ENCODE data around the gene CXCL13.
"Not testable (repeated sequence)": the region's sequence is repeated elsewhere in the genome, so short reads cannot be mapped to it uniquely, and the experiment has no call there.

Gene CXCL13

DNA sequence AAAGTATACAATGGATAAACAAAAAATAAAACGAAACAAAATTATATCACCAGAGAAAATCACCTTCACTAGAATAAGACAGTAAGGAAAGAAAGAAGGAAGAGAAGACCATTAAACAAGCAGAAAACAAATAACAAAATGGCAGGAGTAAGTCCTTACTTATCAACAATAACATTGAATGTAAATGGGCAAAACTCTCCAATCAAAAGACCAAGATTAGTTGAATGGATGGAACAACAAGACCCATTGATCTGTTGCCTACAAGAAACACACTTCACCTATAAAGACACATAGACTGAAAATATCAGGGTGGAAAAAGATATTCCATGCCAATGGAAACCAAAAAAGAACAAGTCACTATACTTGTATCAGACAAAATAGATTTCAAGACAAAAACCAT, 38.4 kb downstream of the CXCL13 start:
- H3K36me3 ChIP-seq (ENCODE audit: control insufficient read depth in 2 of 2, insufficient read depth in 1 of 2, low read length in 2 of 2); POLR2A ChIA-PET; CTCF ChIA-PET; H3K4me3 ChIP-seq (ENCODE audit: low read depth, low read length); H3K9me3 ChIP-seq (ENCODE audit: control insufficient read depth, insufficient read depth, low read depth, low read length); H3K4me1 ChIP-seq (ENCODE audit: control insufficient read depth, insufficient read depth, low read length); H3K27ac ChIP-seq (ENCODE audit: extremely low read depth, low read depth, low read length): not testable (repeated sequence)
- TF ChIP-seq SETDB1 (IDR thresholded peaks at IDR 0.05; ENCODE audit: insufficient read length, low read length) = peak; percentile 91

- no peaks in the 10 kb centered on the region for H3K9me3 ChIP-seq (ENCODE audit: control insufficient read depth, insufficient read depth, low read depth, low read length)
- H3K27ac ChIP-seq (ENCODE audit: extremely low read depth, low read depth, low read length) = no peak overlapping the region
- no peaks in the 10 kb centered on the region for H3K4me1 ChIP-seq (ENCODE audit: control insufficient read depth, insufficient read depth, low read length)
- no peaks in the 10 kb centered on the region for H3K36me3 ChIP-seq (ENCODE audit: control insufficient read depth in 2 of 2, insufficient read depth in 1 of 2, low read length in 2 of 2)
- no peak overlapping the region for H3K4me3 ChIP-seq (ENCODE audit: low read depth, low read length)
- TF ChIP-seq ZNF157 (tag by site-specific recombination; IDR thresholded peaks at IDR 0.05) = no peak
- no peak for TF ChIP-seq ZNF610 (tag by site-specific recombination; IDR thresholded peaks at IDR 0.05; ENCODE audit: borderline replicate concordance)
- no peak for TF ChIP-seq ZNF654 (tag by site-specific recombination; IDR thresholded peaks at IDR 0.05; ENCODE audit: low read depth)
- TF ChIP-seq ZNF629 (tag by site-specific recombination; IDR thresholded peaks at IDR 0.05) = no peak
- TF ChIP-seq, protein P1, sequence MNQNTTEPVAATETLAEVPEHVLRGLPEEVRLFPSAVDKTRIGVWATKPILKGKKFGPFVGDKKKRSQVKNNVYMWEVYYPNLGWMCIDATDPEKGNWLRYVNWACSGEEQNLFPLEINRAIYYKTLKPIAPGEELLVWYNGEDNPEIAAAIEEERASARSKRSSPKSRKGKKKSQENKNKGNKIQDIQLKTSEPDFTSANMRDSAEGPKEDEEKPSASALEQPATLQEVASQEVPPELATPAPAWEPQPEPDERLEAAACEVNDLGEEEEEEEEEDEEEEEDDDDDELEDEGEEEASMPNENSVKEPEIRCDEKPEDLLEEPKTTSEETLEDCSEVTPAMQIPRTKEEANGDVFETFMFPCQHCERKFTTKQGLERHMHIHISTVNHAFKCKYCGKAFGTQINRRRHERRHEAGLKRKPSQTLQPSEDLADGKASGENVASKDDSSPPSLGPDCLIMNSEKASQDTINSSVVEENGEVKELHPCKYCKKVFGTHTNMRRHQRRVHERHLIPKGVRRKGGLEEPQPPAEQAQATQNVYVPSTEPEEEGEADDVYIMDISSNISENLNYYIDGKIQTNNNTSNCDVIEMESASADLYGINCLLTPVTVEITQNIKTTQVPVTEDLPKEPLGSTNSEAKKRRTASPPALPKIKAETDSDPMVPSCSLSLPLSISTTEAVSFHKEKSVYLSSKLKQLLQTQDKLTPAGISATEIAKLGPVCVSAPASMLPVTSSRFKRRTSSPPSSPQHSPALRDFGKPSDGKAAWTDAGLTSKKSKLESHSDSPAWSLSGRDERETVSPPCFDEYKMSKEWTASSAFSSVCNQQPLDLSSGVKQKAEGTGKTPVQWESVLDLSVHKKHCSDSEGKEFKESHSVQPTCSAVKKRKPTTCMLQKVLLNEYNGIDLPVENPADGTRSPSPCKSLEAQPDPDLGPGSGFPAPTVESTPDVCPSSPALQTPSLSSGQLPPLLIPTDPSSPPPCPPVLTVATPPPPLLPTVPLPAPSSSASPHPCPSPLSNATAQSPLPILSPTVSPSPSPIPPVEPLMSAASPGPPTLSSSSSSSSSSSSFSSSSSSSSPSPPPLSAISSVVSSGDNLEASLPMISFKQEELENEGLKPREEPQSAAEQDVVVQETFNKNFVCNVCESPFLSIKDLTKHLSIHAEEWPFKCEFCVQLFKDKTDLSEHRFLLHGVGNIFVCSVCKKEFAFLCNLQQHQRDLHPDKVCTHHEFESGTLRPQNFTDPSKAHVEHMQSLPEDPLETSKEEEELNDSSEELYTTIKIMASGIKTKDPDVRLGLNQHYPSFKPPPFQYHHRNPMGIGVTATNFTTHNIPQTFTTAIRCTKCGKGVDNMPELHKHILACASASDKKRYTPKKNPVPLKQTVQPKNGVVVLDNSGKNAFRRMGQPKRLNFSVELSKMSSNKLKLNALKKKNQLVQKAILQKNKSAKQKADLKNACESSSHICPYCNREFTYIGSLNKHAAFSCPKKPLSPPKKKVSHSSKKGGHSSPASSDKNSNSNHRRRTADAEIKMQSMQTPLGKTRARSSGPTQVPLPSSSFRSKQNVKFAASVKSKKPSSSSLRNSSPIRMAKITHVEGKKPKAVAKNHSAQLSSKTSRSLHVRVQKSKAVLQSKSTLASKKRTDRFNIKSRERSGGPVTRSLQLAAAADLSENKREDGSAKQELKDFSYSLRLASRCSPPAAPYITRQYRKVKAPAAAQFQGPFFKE (tag by site-specific recombination; IDR thresholded peaks at IDR 0.05; ENCODE audit: borderline replicate concordance) = no peak
- no peak for TF ChIP-seq ZNF473 (tag by site-specific recombination; IDR thresholded peaks at IDR 0.05)
- no peak for TF ChIP-seq ZNF585B (tag by site-specific recombination; IDR thresholded peaks at IDR 0.05)
- TF ChIP-seq, protein P2, sequence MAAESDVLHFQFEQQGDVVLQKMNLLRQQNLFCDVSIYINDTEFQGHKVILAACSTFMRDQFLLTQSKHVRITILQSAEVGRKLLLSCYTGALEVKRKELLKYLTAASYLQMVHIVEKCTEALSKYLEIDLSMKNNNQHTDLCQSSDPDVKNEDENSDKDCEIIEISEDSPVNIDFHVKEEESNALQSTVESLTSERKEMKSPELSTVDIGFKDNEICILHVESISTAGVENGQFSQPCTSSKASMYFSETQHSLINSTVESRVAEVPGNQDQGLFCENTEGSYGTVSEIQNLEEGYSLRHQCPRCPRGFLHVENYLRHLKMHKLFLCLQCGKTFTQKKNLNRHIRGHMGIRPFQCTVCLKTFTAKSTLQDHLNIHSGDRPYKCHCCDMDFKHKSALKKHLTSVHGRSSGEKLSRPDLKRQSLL (tag by site-specific recombination; IDR thresholded peaks at IDR 0.05) = no peak
- TF ChIP-seq GFI1B (tag by site-specific recombination; IDR thresholded peaks at IDR 0.05) = no peak
- no peak for TF ChIP-seq SCRT2 (tag by site-specific recombination; IDR thresholded peaks at IDR 0.05)
- TF ChIP-seq, protein P3, sequence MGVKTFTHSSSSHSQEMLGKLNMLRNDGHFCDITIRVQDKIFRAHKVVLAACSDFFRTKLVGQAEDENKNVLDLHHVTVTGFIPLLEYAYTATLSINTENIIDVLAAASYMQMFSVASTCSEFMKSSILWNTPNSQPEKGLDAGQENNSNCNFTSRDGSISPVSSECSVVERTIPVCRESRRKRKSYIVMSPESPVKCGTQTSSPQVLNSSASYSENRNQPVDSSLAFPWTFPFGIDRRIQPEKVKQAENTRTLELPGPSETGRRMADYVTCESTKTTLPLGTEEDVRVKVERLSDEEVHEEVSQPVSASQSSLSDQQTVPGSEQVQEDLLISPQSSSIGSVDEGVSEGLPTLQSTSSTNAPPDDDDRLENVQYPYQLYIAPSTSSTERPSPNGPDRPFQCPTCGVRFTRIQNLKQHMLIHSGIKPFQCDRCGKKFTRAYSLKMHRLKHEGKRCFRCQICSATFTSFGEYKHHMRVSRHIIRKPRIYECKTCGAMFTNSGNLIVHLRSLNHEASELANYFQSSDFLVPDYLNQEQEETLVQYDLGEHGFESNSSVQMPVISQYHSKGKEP (tag by site-specific recombination; IDR thresholded peaks at IDR 0.05) = no peak
- TF ChIP-seq ZNF23 (tag by site-specific recombination; IDR thresholded peaks at IDR 0.05; ENCODE audit: borderline replicate concordance) = no peak
- no peak for TF ChIP-seq ZNF626 (tag by site-specific recombination; IDR thresholded peaks at IDR 0.05)
- no peak for TF ChIP-seq ZNF266 (tag by site-specific recombination; IDR thresholded peaks at IDR 0.05; ENCODE audit: low read depth)
- TF ChIP-seq ZNF791 (tag by site-specific recombination; IDR thresholded peaks at IDR 0.05) = no peak
- TF ChIP-seq ZNF416 (tag by site-specific recombination; IDR thresholded peaks at IDR 0.05) = no peak
- TF ChIP-seq SP2 (tag by site-specific recombination; IDR thresholded peaks at IDR 0.05) = no peak
- TF ChIP-seq ZBTB7A (tag by site-specific recombination; IDR thresholded peaks at IDR 0.05; ENCODE audit: low read depth) = no peak
- TF ChIP-seq ZNF48 (tag by site-specific recombination; IDR thresholded peaks at IDR 0.05) = no peak
- no peak for TF ChIP-seq PRDM4 (tag by site-specific recombination; IDR thresholded peaks at IDR 0.05)
- ChIA-PET POLR2A (no interaction called here), CTCF (interaction anchor here (0.6 kb wide), 1 partner anchor 47 kb away, joined by 4 read pairs; no protein-coding TSS in a partner anchor)
Measured at GRCh38 chr4:77650787-77651186, 45.2 kb downstream of the CXCL13 start.

All from HEK293 (cell line).